ENCODE results near the gene PSMB1. TPM values are rescaled to one million over a fixed set of nuclear protein-coding genes. Genes with fewer than 3 reads are reported as not detected.
"Not testable (repeated sequence)": the region's sequence is repeated elsewhere in the genome, so short reads cannot be mapped to it uniquely, and the experiment has no call there.

Gene PSMB1
- total RNA-seq, 1 experiment from 2014 or later = 628 TPM

GRCh38 chr6:170524172-170524502 is 29.0 kb downstream of the PSMB1 start:
- Histone ChIP-seq H3K27ac (no peak overlapping the region), H3K4me3 (no peak overlapping the region)

DNA sequence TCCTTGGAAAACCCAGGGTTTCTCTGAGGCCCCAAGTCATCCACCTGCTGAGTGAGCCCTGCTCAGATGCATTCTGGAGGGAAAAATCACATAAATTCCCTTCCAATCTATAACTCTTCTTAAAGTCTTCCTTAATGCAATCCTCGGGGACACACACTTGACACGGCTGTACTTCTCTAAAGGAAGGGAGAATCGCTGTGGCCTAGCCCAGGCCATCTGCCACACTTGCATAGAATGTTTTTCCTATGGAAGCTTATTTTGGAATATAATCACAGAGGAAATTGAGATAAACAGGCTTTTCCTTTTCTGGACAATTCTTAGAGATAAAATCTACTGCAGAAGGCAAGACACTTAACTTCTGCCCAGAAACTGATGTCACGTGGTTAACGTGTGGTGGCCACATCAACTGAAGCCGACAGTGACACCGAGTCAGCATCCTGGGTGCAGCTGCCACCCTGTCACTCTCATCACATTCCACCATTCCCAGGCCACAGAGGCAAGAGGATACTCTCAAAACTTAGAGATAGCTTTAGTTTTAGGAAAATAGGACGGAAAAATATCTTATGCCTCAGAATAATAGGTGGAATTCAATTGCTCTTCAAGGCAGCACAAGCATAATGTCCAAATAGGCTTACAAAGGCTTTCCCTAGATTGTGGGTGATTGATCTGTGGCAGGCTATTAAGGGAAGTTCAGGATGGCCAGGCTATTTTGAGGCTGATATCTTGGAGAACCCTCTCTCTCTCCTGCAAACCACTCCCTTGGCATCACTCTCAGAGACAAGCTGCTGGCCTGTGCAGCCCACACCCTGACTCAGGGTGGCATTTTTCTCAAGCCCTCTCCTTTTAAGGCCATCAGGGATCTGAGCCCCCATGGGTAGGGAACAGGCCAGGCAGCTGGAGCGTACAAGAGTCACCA is 29.6 kb downstream of the PSMB1 start:
- Histone ChIP-seq H3K4me3 (no peak overlapping the region), H3K9me3 (replicated peaks) (no peaks in the 10 kb centered on the region), H3K27me3 (replicated peaks) (no peaks in the 10 kb centered on the region; the same call in 1 of the 2 replicates), H3K36me3 (no peaks in the 10 kb centered on the region), H3K4me1 (replicated peaks) (no peaks in the 10 kb centered on the region), H3K27ac (no peak overlapping the region)
- DNase-seq (ENCODE audit: low read depth in 1 of 2, low spot score in 2 of 2) = no peak

More at GRCh38 chr6:170524172-170524502, 29.0 kb downstream of the PSMB1 start:
- Histone ChIP-seq H3K27me3 (replicated peaks) (no peaks in the 10 kb centered on the region; the same call in 1 of the 2 replicates), H3K4me1 (replicated peaks) (no peaks in the 10 kb centered on the region), H3K36me3 (no peaks in the 10 kb centered on the region), H3K9me3 (replicated peaks) (no peaks in the 10 kb centered on the region)
- DNase-seq (ENCODE audit: low read depth in 1 of 2, low spot score in 2 of 2) = no peak

DNA sequence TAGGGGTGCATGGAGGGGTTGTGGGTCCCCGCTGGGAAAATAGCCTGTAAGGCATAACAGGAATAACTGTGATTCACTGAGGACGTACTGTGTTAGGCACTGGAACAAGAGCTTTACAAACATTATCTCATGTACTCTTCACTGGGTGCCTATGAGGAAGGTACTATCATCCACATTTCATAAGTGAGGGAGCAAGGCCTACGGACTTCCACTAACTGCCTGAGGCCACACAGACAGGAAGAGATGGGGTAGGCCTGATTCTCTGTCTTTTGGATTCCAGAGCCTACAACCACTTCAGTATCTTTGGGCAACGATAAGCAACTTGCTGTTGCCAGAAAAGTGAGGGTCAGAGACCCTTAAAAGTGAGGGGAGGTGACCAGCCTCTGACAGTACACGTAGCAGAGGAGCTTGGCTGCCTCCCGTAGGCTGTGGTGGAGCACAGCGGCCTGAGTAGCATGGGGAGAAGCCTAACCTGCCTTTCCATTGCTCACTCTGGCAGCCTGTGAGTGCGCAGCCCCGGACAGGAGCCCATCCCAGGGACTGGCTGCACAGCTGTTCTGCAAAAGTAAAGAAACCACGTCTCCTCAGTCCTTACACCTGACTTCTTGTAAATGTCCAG is 30.4 kb downstream of the PSMB1 start:
- Histone ChIP-seq H3K27me3 (replicated peaks) (no peaks in the 10 kb centered on the region; the same call in 1 of the 2 replicates), H3K4me1 (replicated peaks) (no peaks in the 10 kb centered on the region), H3K27ac (no peak overlapping the region), H3K36me3 (no peaks in the 10 kb centered on the region), H3K9me3 (replicated peaks) (no peaks in the 10 kb centered on the region), H3K4me3 (no peak overlapping the region)
- DNase-seq (ENCODE audit: low read depth in 1 of 2, low spot score in 2 of 2) = peak in 1 of 2 experiments; percentile 4

GRCh38 chr6:170516783-170517616 is 36.1 kb downstream of the PSMB1 start:
- Histone ChIP-seq H3K27ac (no peak overlapping the region), H3K4me1 (replicated peaks) (no peaks in the 10 kb centered on the region), H3K36me3 (no peaks in the 10 kb centered on the region), H3K4me3 (no peak overlapping the region), H3K27me3 (replicated peaks) (no peaks in the 10 kb centered on the region; the same call in 1 of the 2 replicates), H3K9me3 (replicated peaks) (no peaks in the 10 kb centered on the region; the same call in 1 of the 2 replicates)
- DNase-seq (ENCODE audit: low read depth in 1 of 2, low spot score in 2 of 2) = peak; percentile 53 to 63

GRCh38 chr6:170514908-170515307 is 38.2 kb downstream of the PSMB1 start:
- no peak overlapping the region for H3K27ac ChIP-seq
- no peaks in the 10 kb centered on the region; the same call in 1 of the 2 replicates for H3K27me3 ChIP-seq (replicated peaks)
- no peaks in the 10 kb centered on the region for H3K36me3 ChIP-seq
- no peaks in the 10 kb centered on the region; the same call in 1 of the 2 replicates for H3K9me3 ChIP-seq (replicated peaks)
- H3K4me3 ChIP-seq = no peak overlapping the region
- no peak for DNase-seq (ENCODE audit: low read depth in 1 of 2, low spot score in 2 of 2)
- H3K4me1 ChIP-seq (replicated peaks) = no peaks in the 10 kb centered on the region

DNA sequence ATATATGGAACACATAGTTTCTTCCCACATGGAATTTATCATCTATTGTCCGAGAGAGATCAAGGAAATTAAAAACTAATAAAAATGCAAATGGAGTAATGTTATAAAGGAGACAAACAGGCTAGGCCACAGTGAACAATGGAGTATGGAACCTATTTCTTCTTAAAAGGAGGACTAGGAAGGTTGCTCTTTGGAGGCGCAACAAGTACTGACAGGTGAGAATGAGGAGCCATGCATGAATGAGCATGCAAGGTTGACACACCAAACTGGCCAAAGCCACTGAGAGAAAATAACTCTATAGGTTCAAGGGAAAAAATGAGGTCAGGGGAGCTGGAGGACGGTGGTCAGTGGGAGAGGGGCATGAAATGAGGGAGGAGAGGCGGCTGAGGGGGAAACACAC is 40.9 kb downstream of the PSMB1 start:
- Histone ChIP-seq H3K4me3 (no peak overlapping the region), H3K27me3 (replicated peaks) (no peaks in the 10 kb centered on the region), H3K9me3 (replicated peaks) (no peaks in the 10 kb centered on the region; the same call in 1 of the 2 replicates), H3K36me3 (no peaks in the 10 kb centered on the region), H3K4me1 (replicated peaks) (no peaks in the 10 kb centered on the region), H3K27ac (no peak overlapping the region)
- no peak for DNase-seq (ENCODE audit: low read depth in 1 of 2, low spot score in 2 of 2)

- Histone ChIP-seq H3K27me3 (replicated peaks) (peaks cover under 1% of the 10 kb centered on the region; the same call in 1 of the 2 replicates), H3K4me1 (replicated peaks) (no peaks in the 10 kb centered on the region), H3K9me3 (replicated peaks) (no peaks in the 10 kb centered on the region), H3K27ac (no peak overlapping the region), H3K4me3 (no peak overlapping the region), H3K36me3 (no peaks in the 10 kb centered on the region)
- DNase-seq (ENCODE audit: low read depth in 1 of 2, low spot score in 2 of 2) = no peak
These were observed 42.5 kb downstream of the PSMB1 start for GRCh38 chr6:170510631-170511030.

- Histone ChIP-seq H3K27ac (no peak overlapping the region), H3K36me3 (no peaks in the 10 kb centered on the region), H3K9me3 (replicated peaks) (no peaks in the 10 kb centered on the region), H3K4me3 (no peak overlapping the region), H3K4me1 (replicated peaks) (no peaks in the 10 kb centered on the region), H3K27me3 (replicated peaks) (peaks cover 4% of the 10 kb centered on the region; the same call in 1 of the 2 replicates)
- DNase-seq (ENCODE audit: low read depth in 1 of 2, low spot score in 2 of 2) = no peak
These were observed 43.4 kb downstream of the PSMB1 start for GRCh38 chr6:170509723-170510018.

DNA sequence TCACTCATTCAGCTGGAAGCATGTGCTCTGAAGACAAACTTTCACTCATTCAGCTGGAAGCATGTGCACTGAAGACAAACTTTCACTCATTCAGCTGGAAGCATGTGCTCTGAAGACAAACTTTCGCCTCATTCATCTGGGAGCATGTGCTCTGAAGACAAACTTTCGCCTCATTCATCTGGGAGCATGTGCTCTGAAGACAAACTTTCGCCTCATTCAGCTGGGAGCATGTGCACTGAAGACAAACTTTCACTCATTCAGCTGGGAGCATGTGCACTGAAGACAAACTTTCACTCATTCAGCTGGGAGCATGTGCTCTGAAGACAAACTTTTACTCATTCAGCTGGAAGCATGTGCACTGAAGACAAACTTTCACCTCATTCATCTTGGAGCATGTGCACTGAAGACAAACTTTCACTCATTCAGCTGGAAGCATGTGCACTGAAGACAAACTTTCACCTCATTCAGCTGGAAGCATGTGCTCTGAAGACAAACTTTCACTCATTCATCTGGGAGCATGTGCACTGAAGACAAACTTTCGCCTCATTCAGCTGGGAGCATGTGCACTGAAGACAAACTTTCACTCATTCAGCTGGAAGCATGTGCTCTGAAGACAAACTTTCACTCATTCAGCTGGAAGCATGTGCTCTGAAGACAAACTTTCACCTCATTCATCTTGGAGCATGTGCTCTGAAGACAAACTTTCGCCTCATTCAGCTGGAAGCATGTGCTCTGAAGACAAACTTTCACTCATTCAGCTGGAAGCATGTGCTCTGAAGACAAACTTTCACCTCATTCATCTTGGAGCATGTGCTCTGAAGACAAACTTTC is 44.0 kb downstream of the PSMB1 start:
- not testable (repeated sequence) for H3K9me3 ChIP-seq (replicated peaks); H3K4me1 ChIP-seq (replicated peaks); H3K27ac ChIP-seq; H3K27me3 ChIP-seq (replicated peaks); H3K4me3 ChIP-seq; H3K36me3 ChIP-seq; DNase-seq (ENCODE audit: low read depth in 1 of 2, low spot score in 2 of 2)

GRCh38 chr6:170508275-170508674 is 44.8 kb downstream of the PSMB1 start:
- H3K36me3 ChIP-seq; H3K9me3 ChIP-seq (replicated peaks); H3K4me3 ChIP-seq; H3K27me3 ChIP-seq (replicated peaks); H3K27ac ChIP-seq; DNase-seq (ENCODE audit: low read depth in 1 of 2, low spot score in 2 of 2); H3K4me1 ChIP-seq (replicated peaks): not testable (repeated sequence)

DNA sequence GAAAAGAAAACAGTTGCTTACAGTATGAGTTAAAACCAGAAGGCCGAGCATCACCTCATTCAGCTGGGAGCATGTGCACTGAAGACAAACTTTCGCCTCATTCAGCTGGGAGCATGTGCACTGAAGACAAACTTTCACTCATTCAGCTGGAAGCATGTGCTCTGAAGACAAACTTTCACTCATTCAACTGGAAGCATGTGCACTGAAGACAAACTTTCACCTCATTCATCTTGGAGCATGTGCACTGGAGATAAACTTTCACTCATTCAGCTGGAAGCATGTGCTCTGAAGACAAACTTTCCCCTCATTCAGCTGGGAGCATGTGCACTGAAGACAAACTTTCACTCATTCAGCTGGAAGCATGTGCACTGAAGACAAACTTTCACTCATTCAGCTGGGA is 45.4 kb downstream of the PSMB1 start:
- not testable (repeated sequence) for H3K4me3 ChIP-seq; H3K27me3 ChIP-seq (replicated peaks); H3K9me3 ChIP-seq (replicated peaks); H3K36me3 ChIP-seq; DNase-seq (ENCODE audit: low read depth in 1 of 2, low spot score in 2 of 2); H3K4me1 ChIP-seq (replicated peaks); H3K27ac ChIP-seq

- H3K4me3 ChIP-seq = no peak overlapping the region
- H3K36me3 ChIP-seq = no peaks in the 10 kb centered on the region
- peaks cover 4% of the 10 kb centered on the region; the same call in 1 of the 2 replicates for H3K27me3 ChIP-seq (replicated peaks)
- H3K4me1 ChIP-seq (replicated peaks) = no peaks in the 10 kb centered on the region
- no peaks in the 10 kb centered on the region for H3K9me3 ChIP-seq (replicated peaks)
- no peak for DNase-seq (ENCODE audit: low read depth in 1 of 2, low spot score in 2 of 2)
- no peak overlapping the region for H3K27ac ChIP-seq
These were observed 46.7 kb downstream of the PSMB1 start for GRCh38 chr6:170506446-170506845.

- H3K36me3 ChIP-seq = no peaks in the 10 kb centered on the region
- H3K4me1 ChIP-seq (replicated peaks) = no peaks in the 10 kb centered on the region
- H3K27me3 ChIP-seq (replicated peaks) = peaks cover 4% of the 10 kb centered on the region; the same call in 1 of the 2 replicates
- H3K27ac ChIP-seq = no peak overlapping the region
- H3K4me3 ChIP-seq = no peak overlapping the region
- DNase-seq (ENCODE audit: low read depth in 1 of 2, low spot score in 2 of 2) = no peak
- H3K9me3 ChIP-seq (replicated peaks) = no peaks in the 10 kb centered on the region
These were observed 47.8 kb downstream of the PSMB1 start for GRCh38 chr6:170505306-170505705.
